Right cardiac atrium (tissue), 5 donors: ENCODE results near the gene SLC4A2. TPM values are rescaled to one million over a fixed set of nuclear protein-coding genes. Genes with fewer than 3 reads are reported as not detected.

Experiments
- ATAC-seq, 2 donors: fragments of 200-7000 bp; cut with Tn5 transposase; one replicate each; pipeline versions ENCODE4 v1.8.0 to v1.9.1; 2020; ENCODE audit warnings: moderate library complexity in 2 of 2, mild to moderate bottlenecking in 1 of 2
- DNase-seq, 3 donors: peaks; one replicate each; pipeline ENCODE4 v3.0.0-alpha.2; 2020
- H3K27ac ChIP-seq: one replicate; pipeline ENCODE4 v1.5.1; 2013; ENCODE audit warnings: mild to moderate bottlenecking, low read length, control low read depth, moderate library complexity
- H3K27me3 ChIP-seq: one replicate; pipeline ENCODE4 v1.6.1; 2013; ENCODE audit not compliant: control insufficient read depth, insufficient read depth
- H3K4me1 ChIP-seq: one replicate; pipeline ENCODE4 v1.6.1; 2013; ENCODE audit warnings: low read length; ENCODE audit not compliant: control insufficient read depth, insufficient read depth
- H3K4me3 ChIP-seq: one replicate; pipeline ENCODE4 v1.5.1; 2013; ENCODE audit warnings: low read length, control low read depth
- H3K9me3 ChIP-seq: one replicate; pipeline ENCODE4 v1.6.1; 2013; ENCODE audit warnings: low read length; ENCODE audit not compliant: control insufficient read depth
- WGBS: extraction: QIAGEN DNeasy Blood & Tissue Kit; methylation state at CpG from one replicate; pipeline ENCODE4 v1.1.7; 2013; 5-methylcytosine and 5-hydroxymethylcytosine counted together
- intact Hi-C, 4 donors: fragments of 100-400 bp; cut with DNase I; formaldehyde crosslinking; loops; one replicate each; pipeline versions ENCODE4 v1.11.0 to v1.14.0; 2022 to 2023
- polyA plus RNA-seq: library from polyadenylated mRNA; stranded (reverse); fragments of 200-250 nt; gene quantifications from one replicate; pipeline ENCODE4 v1.2.3, GENCODE V29; 2013
- total RNA-seq, 4 donors: library from RNA; stranded (reverse); fragmentation: NEBNext Ultra II Directional; extraction: Animal tissue kit (Norgen Biotek cat#: 25700); gene quantifications; one replicate each; pipeline ENCODE4 v1.2.1, GENCODE V29; 2021
- donor health status: healthy with polysubstance abuse.
- donor health status: DM: no; HTN: yes; CAD: no.
- donor health status: DM: no; HTN: no; CAD: no.
- donor health status: DM: no; HTN: yes; CAD: no; lungs with severe emphysema.
- donor health status: DM: yes; HTN: yes; CAD: no.

Gene SLC4A2
- total and polyA plus RNA-seq, 5 donors, result 61.7 to 120 (median 86.5) TPM

DNA sequence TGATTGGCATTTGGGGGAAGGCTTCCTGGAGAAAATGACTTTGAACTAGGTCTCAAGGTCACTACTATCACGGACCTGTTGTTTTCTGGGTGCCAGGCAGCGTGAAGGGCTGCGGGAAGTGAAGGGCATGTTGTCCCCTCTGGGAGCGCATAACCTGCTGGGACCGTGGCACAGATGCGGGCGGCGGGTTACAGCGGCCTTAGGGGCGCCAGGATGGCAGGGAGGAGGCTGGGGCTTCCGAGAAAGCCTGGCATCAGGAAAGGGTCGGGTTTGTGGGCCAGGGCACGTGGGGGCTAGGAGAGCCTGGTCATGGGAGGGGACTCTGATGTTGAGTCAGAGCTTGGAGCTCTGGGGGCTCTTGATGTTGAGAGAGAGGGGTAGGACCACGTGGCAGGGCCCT is 6.1 kb downstream of the SLC4A2 start:
- H3K27me3 ChIP-seq, result no peaks in the 10 kb centered on the region
- intact Hi-C loops, result no loop called here
- H3K4me3 ChIP-seq, result no peak overlapping the region
- H3K9me3 ChIP-seq, result no peaks in the 10 kb centered on the region
- DNase-seq, result no peak
- H3K27ac ChIP-seq, result no peak overlapping the region
- WGBS, result 85% methylated on average over 14 of the region's 14 CpGs
- no peaks in the 10 kb centered on the region for H3K4me1 ChIP-seq
- no peak for ATAC-seq

DNA sequence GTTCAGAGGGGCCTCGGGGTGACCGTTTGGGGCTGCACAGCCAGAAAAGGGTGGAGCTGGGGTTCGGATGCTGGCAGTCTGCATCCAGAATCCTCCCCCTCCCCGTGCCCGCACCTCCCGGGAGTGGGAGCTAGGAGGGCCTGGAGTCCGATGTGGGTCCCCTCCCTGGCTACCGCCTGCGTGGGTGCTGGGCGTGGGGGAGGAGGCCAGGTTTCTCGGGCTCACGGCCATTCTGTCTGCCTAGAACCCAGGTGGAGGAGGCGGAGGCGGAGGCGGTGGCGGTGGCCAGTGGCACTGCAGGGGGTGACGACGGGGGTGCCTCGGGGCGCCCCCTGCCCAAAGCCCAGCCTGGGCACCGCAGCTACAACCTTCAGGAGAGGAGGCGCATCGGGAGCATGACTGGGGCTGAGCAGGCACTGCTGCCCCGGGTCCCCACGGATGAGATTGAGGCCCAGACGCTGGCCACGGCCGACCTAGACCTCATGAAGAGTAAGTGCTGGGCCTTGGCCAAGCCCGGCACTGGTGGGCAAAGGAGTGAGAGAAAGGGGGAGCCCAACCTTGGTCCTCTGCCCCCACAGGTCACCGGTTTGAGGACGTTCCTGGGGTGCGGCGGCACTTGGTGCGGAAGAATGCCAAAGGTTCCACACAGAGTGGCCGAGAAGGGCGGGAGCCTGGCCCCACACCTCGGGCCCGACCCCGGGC is 7.0 kb downstream of the SLC4A2 start:
- no peaks in the 10 kb centered on the region for H3K9me3 ChIP-seq
- DNase-seq (peak in 1 of 3 donors; percentile 68), ATAC-seq (no peak)
- no peaks in the 10 kb centered on the region for H3K4me1 ChIP-seq
- WGBS, result 91% methylated on average over 39 of the region's 39 CpGs
- intact Hi-C loops, result no loop called here
- no peak overlapping the region for H3K4me3 ChIP-seq
- no peak overlapping the region for H3K27ac ChIP-seq
- no peaks in the 10 kb centered on the region for H3K27me3 ChIP-seq

DNA sequence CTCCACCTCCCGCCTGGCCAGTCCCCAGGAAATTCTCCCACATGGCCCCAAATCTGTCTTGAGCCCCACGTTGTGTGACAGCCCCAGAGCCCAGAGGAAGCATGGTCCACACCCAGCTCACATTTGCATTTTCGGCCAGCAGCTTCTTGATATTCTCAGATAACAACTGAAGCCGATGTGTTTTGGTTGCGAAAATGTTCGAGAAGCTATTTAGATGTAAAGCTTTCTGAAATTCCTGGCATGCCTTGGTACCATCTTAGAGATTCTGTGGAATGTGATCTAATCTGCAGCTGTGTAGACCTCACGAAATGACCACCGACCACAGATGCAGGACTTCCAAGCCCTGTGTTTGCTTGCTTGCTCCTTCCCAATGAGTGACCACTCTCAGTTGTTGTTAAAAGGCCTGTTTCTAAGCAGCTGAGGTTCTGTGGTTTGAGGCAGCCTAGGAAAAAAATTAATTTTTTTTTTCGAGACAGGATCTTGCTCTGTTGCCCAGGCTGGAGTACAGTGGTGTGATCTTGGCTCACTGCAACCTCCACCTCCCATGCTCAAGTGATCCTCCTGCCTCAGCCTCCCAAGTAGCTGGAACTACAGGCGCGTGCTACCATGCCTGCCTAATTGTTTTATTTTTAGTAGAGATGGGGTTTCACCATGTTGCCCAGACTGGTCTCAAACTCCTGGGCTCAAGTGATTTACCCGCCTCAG is 8.8 kb downstream of the SLC4A2 start:
- Histone ChIP-seq H3K4me1 (no peaks in the 10 kb centered on the region), H3K4me3 (no peak overlapping the region), H3K9me3 (no peaks in the 10 kb centered on the region), H3K27me3 (no peaks in the 10 kb centered on the region), H3K27ac (no peak overlapping the region)
- 80% methylated on average over 12 of the region's 12 CpGs for whole genome bisulfite sequencing
- ATAC-seq (no peak), DNase-seq (no peak)
- intact Hi-C loops, result no loop called here

DNA sequence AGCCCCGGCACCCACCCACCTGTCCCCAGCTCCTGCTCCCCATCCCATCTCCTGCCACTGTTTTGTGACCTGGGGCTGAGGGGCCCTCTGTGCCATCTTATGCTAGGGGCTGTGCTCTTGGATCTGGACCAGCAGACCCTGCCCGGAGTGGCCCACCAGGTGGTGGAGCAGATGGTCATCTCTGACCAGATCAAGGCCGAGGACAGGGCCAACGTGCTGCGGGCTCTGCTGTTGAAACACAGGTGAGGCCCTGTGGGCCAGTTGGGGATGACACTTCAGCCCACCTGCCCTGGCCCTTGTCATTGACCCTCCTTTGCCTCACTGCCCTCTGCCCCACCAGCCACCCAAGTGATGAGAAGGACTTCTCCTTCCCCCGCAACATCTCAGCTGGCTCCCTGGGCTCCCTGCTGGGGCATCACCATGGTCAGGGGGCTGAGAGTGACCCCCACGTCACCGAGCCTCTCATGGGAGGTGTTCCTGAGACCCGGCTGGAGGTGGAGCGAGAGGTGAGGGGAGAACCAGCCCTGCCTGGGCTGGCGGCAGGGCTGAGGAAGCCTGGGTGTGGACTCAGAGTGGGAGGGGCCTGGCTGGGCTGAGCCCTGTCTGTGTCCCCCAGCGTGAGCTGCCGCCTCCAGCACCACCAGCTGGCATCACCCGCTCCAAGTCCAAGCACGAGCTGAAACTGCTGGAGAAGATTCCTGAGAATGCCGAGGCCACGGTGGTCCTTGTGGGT is 10.6 kb downstream of the SLC4A2 start:
- intact Hi-C loops, result no loop called here
- Histone ChIP-seq H3K9me3 (no peaks in the 10 kb centered on the region), H3K4me1 (no peaks in the 10 kb centered on the region), H3K27me3 (no peaks in the 10 kb centered on the region), H3K4me3 (no peak overlapping the region), H3K27ac (no peak overlapping the region)
- ATAC-seq (no peak), DNase-seq (no peak)
- 87% methylated on average over 17 of the region's 17 CpGs for WGBS

DNA sequence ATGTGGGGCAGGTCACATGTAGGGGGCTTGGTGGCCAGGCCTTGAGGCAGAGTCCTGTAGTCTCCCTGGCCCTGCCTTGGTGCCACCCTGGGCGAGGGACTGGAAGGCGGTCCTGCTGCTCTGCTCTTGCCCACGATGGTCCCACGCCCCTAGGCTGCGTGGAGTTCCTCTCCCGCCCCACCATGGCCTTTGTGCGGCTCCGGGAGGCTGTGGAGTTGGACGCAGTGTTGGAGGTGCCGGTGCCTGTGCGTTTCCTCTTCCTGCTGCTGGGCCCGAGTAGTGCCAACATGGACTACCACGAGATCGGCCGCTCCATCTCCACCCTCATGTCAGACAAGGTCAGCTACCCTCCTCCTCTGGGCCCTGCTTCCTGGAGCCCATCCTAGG is 11.2 kb downstream of the SLC4A2 start:
- no peaks in the 10 kb centered on the region for H3K4me1 ChIP-seq
- WGBS, result 92% methylated on average over 15 of the region's 15 CpGs
- intact Hi-C loops, result no loop called here
- ATAC-seq, result no peak
- no peaks in the 10 kb centered on the region for H3K27me3 ChIP-seq
- no peak overlapping the region for H3K27ac ChIP-seq
- no peak for DNase-seq
- H3K9me3 ChIP-seq, result no peaks in the 10 kb centered on the region
- H3K4me3 ChIP-seq, result no peak overlapping the region

DNA sequence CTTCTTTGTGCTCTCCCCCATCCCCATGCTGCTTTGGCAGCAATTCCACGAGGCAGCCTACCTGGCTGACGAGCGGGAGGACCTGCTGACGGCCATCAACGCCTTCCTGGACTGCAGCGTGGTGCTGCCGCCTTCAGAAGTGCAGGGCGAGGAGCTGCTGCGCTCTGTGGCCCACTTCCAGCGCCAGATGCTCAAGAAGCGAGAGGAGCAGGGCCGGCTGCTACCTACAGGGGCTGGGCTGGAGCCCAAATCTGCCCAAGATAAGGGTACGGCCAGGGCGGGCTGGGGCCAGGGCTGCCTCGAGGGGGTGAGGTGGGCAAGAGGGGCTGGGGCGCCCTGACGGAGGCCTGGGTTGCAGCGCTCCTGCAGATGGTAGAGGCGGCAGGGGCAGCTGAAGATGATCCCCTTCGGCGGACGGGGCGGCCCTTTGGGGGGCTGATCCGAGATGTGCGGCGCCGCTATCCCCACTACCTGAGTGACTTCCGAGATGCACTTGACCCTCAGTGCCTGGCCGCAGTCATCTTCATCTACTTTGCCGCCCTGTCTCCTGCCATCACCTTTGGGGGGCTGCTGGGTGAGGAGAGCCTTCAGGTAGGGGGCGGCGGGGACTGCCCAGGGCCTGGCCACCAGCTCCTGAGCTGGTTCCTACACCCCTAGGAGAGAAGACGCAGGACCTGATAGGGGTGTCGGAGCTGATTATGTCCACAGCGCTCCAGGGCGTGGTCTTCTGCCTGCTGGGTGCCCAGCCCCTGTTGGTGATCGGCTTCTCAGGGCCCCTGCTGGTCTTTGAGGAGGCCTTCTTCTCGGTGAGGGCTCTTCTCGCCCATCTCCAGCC is 11.9 kb downstream of the SLC4A2 start:
- no peaks in the 10 kb centered on the region for H3K27me3 ChIP-seq
- no peaks in the 10 kb centered on the region for H3K9me3 ChIP-seq
- H3K27ac ChIP-seq, result no peak overlapping the region
- no peak overlapping the region for H3K4me3 ChIP-seq
- H3K4me1 ChIP-seq, result no peaks in the 10 kb centered on the region
- no peak for ATAC-seq
- intact Hi-C loops, result no loop called here
- DNase-seq, result no peak
- WGBS, result 90% methylated on average over 39 of the region's 39 CpGs

DNA sequence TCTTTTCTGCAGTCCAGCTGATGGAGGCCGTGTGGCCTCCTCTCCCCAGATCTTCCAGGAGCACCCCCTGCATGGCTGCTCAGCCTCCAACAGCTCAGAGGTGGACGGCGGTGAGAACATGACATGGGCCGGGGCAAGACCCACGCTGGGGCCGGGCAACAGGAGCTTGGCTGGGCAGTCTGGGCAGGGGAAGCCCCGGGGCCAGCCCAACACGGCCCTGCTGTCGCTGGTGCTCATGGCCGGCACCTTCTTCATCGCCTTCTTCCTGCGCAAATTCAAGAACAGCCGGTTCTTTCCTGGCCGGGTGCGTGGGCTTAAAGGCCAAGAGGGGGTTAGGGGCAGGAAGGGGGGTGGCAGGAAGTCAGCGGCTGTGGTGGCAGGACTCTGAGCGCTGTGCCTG is 14.6 kb downstream of the SLC4A2 start:
- no peaks in the 10 kb centered on the region for H3K4me1 ChIP-seq
- H3K9me3 ChIP-seq, result no peaks in the 10 kb centered on the region
- no peak for DNase-seq
- H3K27me3 ChIP-seq, result no peaks in the 10 kb centered on the region
- intact Hi-C loops, result no loop called here
- no peak overlapping the region for H3K27ac ChIP-seq
- H3K4me3 ChIP-seq, result no peak overlapping the region
- ATAC-seq, result no peak
- WGBS, result 83% methylated on average over 17 of the region's 17 CpGs

DNA sequence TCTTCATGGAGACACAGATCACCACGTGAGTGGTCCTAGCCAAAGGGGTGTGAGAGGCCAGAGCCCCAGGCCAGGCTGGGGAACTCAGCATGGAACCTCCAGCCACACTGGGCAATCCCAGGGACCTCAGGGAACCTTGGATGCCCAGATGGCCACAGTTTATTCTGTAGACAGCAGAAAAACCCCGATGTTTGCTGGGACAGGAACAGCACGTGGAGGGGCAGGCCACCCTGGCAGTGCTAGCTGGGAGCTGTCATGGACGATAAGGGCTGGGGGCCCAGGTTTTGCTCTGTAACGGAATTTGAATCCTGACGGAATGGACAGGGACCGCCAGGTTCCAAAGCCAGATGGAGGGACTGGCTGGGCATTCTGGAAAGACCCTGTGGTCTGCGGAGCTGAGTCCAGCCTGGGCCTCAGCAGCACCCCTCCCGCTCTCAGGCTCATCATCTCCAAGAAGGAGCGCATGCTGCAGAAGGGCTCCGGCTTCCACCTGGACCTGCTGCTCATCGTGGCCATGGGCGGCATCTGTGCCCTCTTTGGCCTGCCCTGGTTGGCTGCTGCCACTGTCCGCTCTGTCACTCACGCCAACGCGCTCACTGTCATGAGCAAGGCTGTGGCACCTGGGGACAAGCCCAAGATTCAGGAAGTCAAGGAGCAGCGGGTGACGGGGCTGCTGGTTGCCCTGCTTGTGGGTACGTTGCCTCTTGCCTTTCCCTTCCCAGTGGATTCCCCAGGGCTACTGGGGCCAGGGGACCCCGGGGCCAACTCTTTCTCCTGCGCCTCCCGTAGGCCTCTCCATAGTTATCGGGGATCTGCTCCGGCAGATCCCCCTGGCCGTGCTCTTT is 15.7 kb downstream of the SLC4A2 start:
- Histone ChIP-seq H3K9me3 (no peaks in the 10 kb centered on the region), H3K27ac (no peak overlapping the region), H3K4me1 (no peaks in the 10 kb centered on the region), H3K27me3 (no peaks in the 10 kb centered on the region), H3K4me3 (no peak overlapping the region)
- ATAC-seq (no peak), DNase-seq (peak in 1 of 3 donors; percentile 50)
- intact Hi-C loops, result no loop called here
- 88% methylated on average over 26 of the region's 26 CpGs for WGBS

DNA sequence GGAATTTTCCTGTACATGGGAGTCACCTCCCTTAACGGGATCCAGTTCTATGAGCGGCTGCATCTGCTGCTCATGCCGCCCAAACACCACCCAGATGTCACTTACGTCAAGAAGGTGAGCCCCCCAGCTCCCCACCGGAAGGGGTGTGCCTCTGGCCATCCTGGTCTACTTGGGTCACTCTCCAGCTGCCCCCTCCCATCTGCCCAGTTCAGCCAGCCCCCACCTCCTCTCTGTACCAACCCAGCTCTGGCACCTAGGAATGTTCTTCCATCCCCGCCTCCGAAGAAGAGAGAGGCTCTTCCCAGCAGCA is 16.2 kb downstream of the SLC4A2 start:
- Histone ChIP-seq H3K27me3 (no peaks in the 10 kb centered on the region), H3K4me1 (no peaks in the 10 kb centered on the region), H3K4me3 (no peak overlapping the region), H3K27ac (no peak overlapping the region), H3K9me3 (no peaks in the 10 kb centered on the region)
- DNase-seq (no peak), ATAC-seq (no peak)
- 78% methylated on average over 7 of the region's 7 CpGs for WGBS
- intact Hi-C loops, result no loop called here

DNA sequence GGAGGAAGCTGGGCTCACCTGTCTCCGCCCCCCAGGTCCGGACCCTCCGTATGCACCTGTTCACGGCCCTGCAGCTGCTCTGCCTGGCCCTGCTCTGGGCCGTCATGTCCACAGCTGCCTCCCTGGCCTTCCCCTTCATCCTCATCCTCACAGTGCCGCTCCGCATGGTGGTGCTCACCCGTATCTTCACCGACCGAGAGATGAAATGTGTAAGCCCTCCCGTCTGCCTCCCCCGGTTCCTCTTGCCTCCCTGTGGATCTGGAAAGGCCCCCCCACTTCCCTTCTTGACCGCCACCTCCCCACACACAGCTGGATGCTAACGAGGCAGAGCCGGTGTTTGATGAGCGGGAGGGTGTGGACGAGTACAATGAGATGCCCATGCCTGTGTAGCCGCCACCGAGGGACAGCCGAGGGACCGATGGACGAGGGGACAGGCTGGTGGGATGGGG is 16.6 kb downstream of the SLC4A2 start:
- intact Hi-C loops, result no loop called here
- WGBS, result 73% methylated on average over 22 of the region's 22 CpGs
- ATAC-seq, result no peak

More for the DNA sequence above, 16.6 kb downstream of the SLC4A2 start:
- no peak overlapping the region for H3K4me3 ChIP-seq
- H3K27ac ChIP-seq, result no peak overlapping the region
- H3K27me3 ChIP-seq, result no peaks in the 10 kb centered on the region
- no peaks in the 10 kb centered on the region for H3K4me1 ChIP-seq
- H3K9me3 ChIP-seq, result no peaks in the 10 kb centered on the region
- peak in 2 of 3 donors; percentile 44 to 55 for DNase-seq
